ENCODE results near the gene THSD4. TPM values are rescaled to one million over a fixed set of nuclear protein-coding genes. Genes with fewer than 3 reads are reported as not detected.
A peak's percentile ranks its signal among the peaks of the same experiment; 100 is the strongest.

The THSD4 gene
- total RNA-seq, 3 donors from 2014 or later: 18.3 to 46.2 (median 27.1) TPM

- Histone ChIP-seq H3K36me3 (ENCODE audit: low read depth) (no peaks in the 10 kb centered on the region), H3K4me1 (ENCODE audit: low read depth) (peaks cover 40% of the 10 kb centered on the region), H3K9me3 (no peaks in the 10 kb centered on the region), H3K4me3 (no peak overlapping the region)
- intact Hi-C loops (cut with DNase I, micrococcal nuclease): no loop called here
- ATAC-seq: no peak
- TF ChIP-seq, protein P1, sequence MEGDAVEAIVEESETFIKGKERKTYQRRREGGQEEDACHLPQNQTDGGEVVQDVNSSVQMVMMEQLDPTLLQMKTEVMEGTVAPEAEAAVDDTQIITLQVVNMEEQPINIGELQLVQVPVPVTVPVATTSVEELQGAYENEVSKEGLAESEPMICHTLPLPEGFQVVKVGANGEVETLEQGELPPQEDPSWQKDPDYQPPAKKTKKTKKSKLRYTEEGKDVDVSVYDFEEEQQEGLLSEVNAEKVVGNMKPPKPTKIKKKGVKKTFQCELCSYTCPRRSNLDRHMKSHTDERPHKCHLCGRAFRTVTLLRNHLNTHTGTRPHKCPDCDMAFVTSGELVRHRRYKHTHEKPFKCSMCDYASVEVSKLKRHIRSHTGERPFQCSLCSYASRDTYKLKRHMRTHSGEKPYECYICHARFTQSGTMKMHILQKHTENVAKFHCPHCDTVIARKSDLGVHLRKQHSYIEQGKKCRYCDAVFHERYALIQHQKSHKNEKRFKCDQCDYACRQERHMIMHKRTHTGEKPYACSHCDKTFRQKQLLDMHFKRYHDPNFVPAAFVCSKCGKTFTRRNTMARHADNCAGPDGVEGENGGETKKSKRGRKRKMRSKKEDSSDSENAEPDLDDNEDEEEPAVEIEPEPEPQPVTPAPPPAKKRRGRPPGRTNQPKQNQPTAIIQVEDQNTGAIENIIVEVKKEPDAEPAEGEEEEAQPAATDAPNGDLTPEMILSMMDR (IDR thresholded peaks at IDR 0.05): no peak
- DNase-seq: no peak
These were observed 633.0 kb downstream of the THSD4 start for GRCh38 chr15:71748293-71748718.

- no peak for ATAC-seq
These were observed 634.2 kb downstream of the THSD4 start for GRCh38 chr15:71749500-71749899.

GRCh38 chr15:71752128-71752527, 636.9 kb downstream of the THSD4 start:
- TF ChIP-seq, protein P1 (IDR thresholded peaks at IDR 0.05): no peak

More at GRCh38 chr15:71749500-71749899, 634.2 kb downstream of the THSD4 start:
- peaks cover 50% of the 10 kb centered on the region for H3K4me1 ChIP-seq (ENCODE audit: low read depth)
- DNase-seq: no peak
- no peaks in the 10 kb centered on the region for H3K36me3 ChIP-seq (ENCODE audit: low read depth)
- TF ChIP-seq, protein P1 (IDR thresholded peaks at IDR 0.05): no peak
- no peak overlapping the region for H3K4me3 ChIP-seq
- no peaks in the 10 kb centered on the region for H3K9me3 ChIP-seq
- intact Hi-C loops (cut with DNase I, micrococcal nuclease): no loop called here

GRCh38 chr15:71752604-71753289, 637.5 kb downstream of the THSD4 start:
- H3K4me1 ChIP-seq (ENCODE audit: low read depth): peaks cover 45% of the 10 kb centered on the region
- ATAC-seq: peak; percentile 91
- intact Hi-C loops (cut with DNase I, micrococcal nuclease): loop anchor here in 1 of 2 donors (10.0 kb wide), 1 partner anchor 52 kb away; no protein-coding TSS in a partner anchor
- H3K9me3 ChIP-seq: no peaks in the 10 kb centered on the region
- H3K4me3 ChIP-seq: no peak overlapping the region
- peak in 2 of 3 donors; percentile 65 to 88 for DNase-seq
- no peaks in the 10 kb centered on the region for H3K36me3 ChIP-seq (ENCODE audit: low read depth)
- TF ChIP-seq, protein P1 (IDR thresholded peaks at IDR 0.05): no peak

More at GRCh38 chr15:71752128-71752527, 636.9 kb downstream of the THSD4 start:
- H3K4me3 ChIP-seq: no peak overlapping the region
- intact Hi-C loops (cut with DNase I, micrococcal nuclease): loop anchor here in 1 of 2 donors (10.0 kb wide), 1 partner anchor 53 kb away; no protein-coding TSS in a partner anchor
- peaks cover 50% of the 10 kb centered on the region for H3K4me1 ChIP-seq (ENCODE audit: low read depth)
- ATAC-seq (no peak), DNase-seq (no peak)
- no peaks in the 10 kb centered on the region for H3K36me3 ChIP-seq (ENCODE audit: low read depth)
- no peaks in the 10 kb centered on the region for H3K9me3 ChIP-seq

GRCh38 chr15:71753346-71753745, 638.1 kb downstream of the THSD4 start:
- Histone ChIP-seq H3K4me1 (ENCODE audit: low read depth) (peaks cover 45% of the 10 kb centered on the region), H3K9me3 (no peaks in the 10 kb centered on the region), H3K4me3 (no peak overlapping the region), H3K36me3 (ENCODE audit: low read depth) (no peaks in the 10 kb centered on the region)
- TF ChIP-seq, protein P1 (IDR thresholded peaks at IDR 0.05): no peak
- DNase-seq: no peak
- ATAC-seq: peak; percentile 13
- intact Hi-C loops (cut with DNase I, micrococcal nuclease): loop anchor here in 1 of 2 donors (10.0 kb wide), 1 partner anchor 51 kb away; no protein-coding TSS in a partner anchor

Data from mucosa of descending colon (tissue), 3 donors.